WTC11 (cell line): ENCODE data around the gene RBM3. TPM values are rescaled to one million over a fixed set of nuclear protein-coding genes. Genes with fewer than 3 reads are reported as not detected.

Experiments used
- ATAC-seq: fragments of 200-7000 bp; cut with Tn5 transposase; 2 replicates; pipeline ENCODE4 v1.10.0; 2021; ENCODE audit warnings: mild to moderate bottlenecking, moderate library complexity
- CTCF ChIA-PET: fragments of 300-600 bp; sonication (Branson Sonifier 250); formaldehyde crosslinking; loops from one replicate; lab custom pipeline; 2021; ENCODE audit warnings: antibody characterized with exemption; lab: Charles Lee
- POLR2A ChIA-PET: fragments of 350-600 bp; sonication (Branson Sonifier 250); formaldehyde crosslinking; loops from one replicate; lab custom pipeline; 2021; ENCODE audit warnings: antibody characterized with exemption; lab: Charles Lee
- DNase-seq: peaks from one replicate; pipeline ENCODE4 v3.0.0; 2021; ENCODE audit warnings: low spot score
- H3K27ac Mint-ChIP-seq: 2 replicates; pipeline ENCODE4 v1.8.0; 2021; ENCODE audit warnings: mixed read lengths
- H3K27me3 Mint-ChIP-seq: 2 replicates; pipeline ENCODE4 v1.8.0; 2021; ENCODE audit warnings: low read depth, mild to moderate bottlenecking, moderate library complexity, mixed read lengths
- H3K36me3 Mint-ChIP-seq: 2 replicates; pipeline ENCODE4 v1.8.0; 2021; ENCODE audit warnings: mixed read lengths
- H3K4me1 Mint-ChIP-seq: 2 replicates; pipeline ENCODE4 v1.8.0; 2022; ENCODE audit warnings: mixed read lengths
- H3K4me3 Mint-ChIP-seq: 2 replicates; pipeline ENCODE4 v1.8.0; 2021; ENCODE audit warnings: mild to moderate bottlenecking, moderate library complexity, mixed read lengths
- H3K9me3 Mint-ChIP-seq: 2 replicates; pipeline ENCODE4 v1.8.0; 2021; ENCODE audit warnings: mixed read lengths
- ATF1 ChIP-seq: sonication (generic); formaldehyde crosslinking; IDR thresholded peaks from 2 replicates; pipeline ENCODE4 v1.8.1; 2023; ENCODE audit warnings: mild to moderate bottlenecking, moderate library complexity, missing genetic modification reagents
- ETV6 ChIP-seq: sonication (generic); formaldehyde crosslinking; IDR thresholded peaks from 2 replicates; pipeline ENCODE4 v1.8.1; 2022; ENCODE audit warnings: mild to moderate bottlenecking, missing genetic modification reagents
- FOXK1 ChIP-seq: sonication (generic); formaldehyde crosslinking; IDR thresholded peaks from 2 replicates; pipeline ENCODE4 v1.8.0; 2022; ENCODE audit warnings: mild to moderate bottlenecking, moderate library complexity, missing genetic modification reagents
- MYBL2 ChIP-seq: sonication (generic); formaldehyde crosslinking; IDR thresholded peaks from 2 replicates; pipeline ENCODE4 v1.8.1; 2023; ENCODE audit warnings: mild to moderate bottlenecking, moderate library complexity, missing genetic modification reagents
- NR3C1 ChIP-seq: sonication (generic); formaldehyde crosslinking; conservative IDR thresholded peaks from 2 replicates; pipeline ENCODE4 v1.8.1; 2023; ENCODE audit warnings: low read depth, mild to moderate bottlenecking, missing genetic modification reagents
- TEAD1 ChIP-seq: sonication (generic); formaldehyde crosslinking; IDR thresholded peaks from 2 replicates; pipeline ENCODE4 v1.8.0; 2022; ENCODE audit warnings: mild to moderate bottlenecking, missing genetic modification reagents
- TEAD4 ChIP-seq: sonication (generic); formaldehyde crosslinking; IDR thresholded peaks from 2 replicates; pipeline ENCODE4 v1.8.0; 2022; ENCODE audit warnings: mild to moderate bottlenecking, missing genetic modification reagents
- ZNF121 ChIP-seq: sonication (generic); formaldehyde crosslinking; IDR thresholded peaks from 2 replicates; pipeline ENCODE4 v1.8.0; 2023; ENCODE audit warnings: missing genetic modification reagents
- ZNF138 ChIP-seq: sonication (generic); formaldehyde crosslinking; conservative IDR thresholded peaks from 2 replicates; pipeline ENCODE4 v1.8.1; 2022; ENCODE audit warnings: mild to moderate bottlenecking, moderate library complexity, missing genetic modification reagents
- total RNA-seq: library from RNA; stranded (reverse); gene quantifications from 3 replicates; pipeline ENCODE4 v1.2.3, GENCODE V29; 2021
- TF ChIP-seq, protein P1 (sequence below): fragments of 250-450 bp; sonication (Bioruptor Pico); conservative IDR thresholded peaks from 2 replicates; pipeline ENCODE4 v1.9.0; 2021; ENCODE audit warnings: mild to moderate bottlenecking
- TF ChIP-seq, protein P2 (sequence below): sonication (generic); formaldehyde crosslinking; conservative IDR thresholded peaks from 2 replicates; pipeline ENCODE4 v1.8.1; 2022; ENCODE audit warnings: mild to moderate bottlenecking, missing genetic modification reagents
- TF ChIP-seq, protein P3 (sequence below): sonication (generic); formaldehyde crosslinking; IDR thresholded peaks from 2 replicates; pipeline ENCODE4 v1.8.1; 2022; ENCODE audit warnings: low read depth, mild to moderate bottlenecking, moderate library complexity, missing genetic modification reagents, borderline replicate concordance
- TF ChIP-seq, protein P4 (sequence below): fragments of 250-450 bp; sonication (Bioruptor Pico); IDR thresholded peaks from 2 replicates; pipeline ENCODE4 v2.1.2; 2022; ENCODE audit warnings: mild to moderate bottlenecking, moderate library complexity
- TF ChIP-seq, protein P5 (sequence below): fragments of 200-600 bp; IDR thresholded peaks from 2 replicates; pipeline ENCODE4 v1.8.0; 2022; ENCODE audit warnings: antibody characterized with exemption
- TF ChIP-seq, protein P6 (sequence below): sonication (generic); formaldehyde crosslinking; IDR thresholded peaks from 2 replicates; pipeline ENCODE4 v1.8.1; 2023; ENCODE audit warnings: mild to moderate bottlenecking, moderate library complexity, missing genetic modification reagents
- TF ChIP-seq, protein P7 (sequence below): sonication (generic); formaldehyde crosslinking; IDR thresholded peaks from 2 replicates; pipeline ENCODE4 v1.8.1; 2023; ENCODE audit warnings: mild to moderate bottlenecking, missing genetic modification reagents, moderate library complexity

Gene RBM3
- total RNA-seq, 1 experiment from 2014 or later, result 148 TPM

DNA sequence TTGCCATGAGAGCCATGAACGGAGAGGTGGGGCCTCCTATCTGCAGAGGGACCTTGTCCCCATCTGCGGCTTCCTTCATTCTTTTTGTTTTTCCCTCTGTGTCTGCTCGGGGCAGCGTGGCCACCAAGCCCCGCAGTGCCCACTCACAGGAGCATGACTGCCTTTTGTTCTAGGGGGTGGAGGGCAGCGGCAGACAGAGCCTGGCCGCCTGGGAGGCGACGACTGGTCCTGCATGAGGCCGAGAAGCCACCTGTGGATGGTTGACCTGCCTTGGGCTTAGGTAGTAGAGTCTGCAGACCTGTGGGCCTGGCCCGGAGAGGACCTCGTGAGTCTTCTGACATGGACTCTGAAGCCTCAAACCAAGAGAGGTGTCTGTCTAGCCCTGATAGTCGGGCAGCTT is 1.4 kb downstream of the RBM3 start:
- H3K4me1 Mint-ChIP-seq, result peaks cover 11% of the 10 kb centered on the region; the same call in 1 of the 2 replicates
- H3K36me3 Mint-ChIP-seq, result peaks cover 44% of the 10 kb centered on the region
- H3K4me3 Mint-ChIP-seq, result peak overlapping the region; percentile 97
- ATAC-seq (no peak), DNase-seq (no peak)
- TF ChIP-seq, protein P1, sequence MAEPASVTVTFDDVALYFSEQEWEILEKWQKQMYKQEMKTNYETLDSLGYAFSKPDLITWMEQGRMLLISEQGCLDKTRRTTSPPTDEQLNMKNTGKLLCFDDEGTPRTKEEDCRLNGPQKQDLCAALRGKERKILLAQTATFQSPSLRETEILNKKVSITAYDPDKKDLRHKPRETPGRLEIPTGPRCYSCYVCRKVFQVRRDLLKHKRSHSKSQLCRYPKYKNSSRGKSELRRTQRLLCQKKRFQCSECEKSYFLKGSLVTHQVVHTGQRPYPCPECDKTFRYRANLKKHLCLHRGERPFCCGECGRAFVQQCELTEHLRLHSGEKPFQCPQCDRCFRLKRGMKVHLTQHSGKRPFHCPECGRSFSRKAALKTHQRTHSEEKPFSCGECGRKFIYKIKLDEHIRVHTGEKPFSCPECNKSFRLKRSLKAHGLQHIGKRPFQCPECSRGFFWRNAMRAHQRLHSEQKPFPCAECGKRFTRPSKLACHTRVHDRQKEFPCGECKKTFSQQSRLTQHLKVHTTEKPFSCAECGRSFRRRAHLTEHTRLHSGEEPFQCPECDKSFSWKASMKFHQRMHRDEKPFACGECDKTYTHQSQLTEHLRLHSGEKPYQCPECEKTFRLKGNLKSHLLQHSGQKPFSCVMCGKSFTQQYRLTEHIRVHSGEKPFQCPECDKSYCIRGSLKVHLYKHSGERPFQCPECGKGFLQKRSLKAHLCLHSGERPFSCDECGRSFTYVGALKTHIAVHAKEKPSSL (CRISPR knock-in tag), result 0 out of 2 replicates have a peak, but pooled peaks have one; percentile 45
- TF ChIP-seq FOXK1 (CRISPR knock-in tag), result no peak
- ChIA-PET CTCF (no interaction called here), POLR2A (no interaction called here)
- H3K9me3 Mint-ChIP-seq, result no peaks in the 10 kb centered on the region
- no peak overlapping the region; the same call in 1 of the 2 replicates for H3K27ac Mint-ChIP-seq
- no peaks in the 10 kb centered on the region; the same call in 1 of the 2 replicates for H3K27me3 Mint-ChIP-seq

DNA sequence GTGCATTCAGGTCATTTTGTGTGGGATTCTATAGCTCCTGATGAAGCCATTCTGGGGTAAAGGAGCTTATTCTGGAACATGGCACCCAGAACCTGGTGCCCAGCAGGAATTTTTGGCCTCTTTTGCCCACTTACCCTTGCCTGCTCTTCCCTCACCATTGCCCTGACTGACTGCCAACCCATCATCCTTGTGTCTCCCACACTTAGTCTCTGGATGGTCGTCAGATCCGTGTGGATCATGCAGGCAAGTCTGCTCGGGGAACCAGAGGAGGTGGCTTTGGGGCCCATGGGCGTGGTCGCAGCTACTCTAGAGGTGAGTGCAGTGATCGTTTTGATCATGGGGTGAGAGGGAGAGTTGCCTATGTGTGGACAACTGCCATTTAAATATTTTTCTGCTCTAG is 1.8 kb downstream of the RBM3 start:
- TF ChIP-seq MYBL2 (CRISPR knock-in tag) (no peak), NR3C1 (CRISPR knock-in tag) (no peak), ZNF138 (CRISPR knock-in tag) (no peak), ZNF121 (no peak), ATF1 (no peak), TEAD1 (no peak), TEAD4 (no peak), FOXK1 (CRISPR knock-in tag) (no peak), ETV6 (no peak)
- TF ChIP-seq, protein P2, sequence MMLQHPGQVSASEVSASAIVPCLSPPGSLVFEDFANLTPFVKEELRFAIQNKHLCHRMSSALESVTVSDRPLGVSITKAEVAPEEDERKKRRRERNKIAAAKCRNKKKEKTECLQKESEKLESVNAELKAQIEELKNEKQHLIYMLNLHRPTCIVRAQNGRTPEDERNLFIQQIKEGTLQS, result no peak
- TF ChIP-seq, protein P3, sequence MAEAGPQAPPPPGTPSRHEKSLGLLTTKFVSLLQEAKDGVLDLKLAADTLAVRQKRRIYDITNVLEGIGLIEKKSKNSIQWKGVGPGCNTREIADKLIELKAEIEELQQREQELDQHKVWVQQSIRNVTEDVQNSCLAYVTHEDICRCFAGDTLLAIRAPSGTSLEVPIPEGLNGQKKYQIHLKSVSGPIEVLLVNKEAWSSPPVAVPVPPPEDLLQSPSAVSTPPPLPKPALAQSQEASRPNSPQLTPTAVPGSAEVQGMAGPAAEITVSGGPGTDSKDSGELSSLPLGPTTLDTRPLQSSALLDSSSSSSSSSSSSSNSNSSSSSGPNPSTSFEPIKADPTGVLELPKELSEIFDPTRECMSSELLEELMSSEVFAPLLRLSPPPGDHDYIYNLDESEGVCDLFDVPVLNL (CRISPR knock-in tag), result no peak
- TF ChIP-seq, protein P4, sequence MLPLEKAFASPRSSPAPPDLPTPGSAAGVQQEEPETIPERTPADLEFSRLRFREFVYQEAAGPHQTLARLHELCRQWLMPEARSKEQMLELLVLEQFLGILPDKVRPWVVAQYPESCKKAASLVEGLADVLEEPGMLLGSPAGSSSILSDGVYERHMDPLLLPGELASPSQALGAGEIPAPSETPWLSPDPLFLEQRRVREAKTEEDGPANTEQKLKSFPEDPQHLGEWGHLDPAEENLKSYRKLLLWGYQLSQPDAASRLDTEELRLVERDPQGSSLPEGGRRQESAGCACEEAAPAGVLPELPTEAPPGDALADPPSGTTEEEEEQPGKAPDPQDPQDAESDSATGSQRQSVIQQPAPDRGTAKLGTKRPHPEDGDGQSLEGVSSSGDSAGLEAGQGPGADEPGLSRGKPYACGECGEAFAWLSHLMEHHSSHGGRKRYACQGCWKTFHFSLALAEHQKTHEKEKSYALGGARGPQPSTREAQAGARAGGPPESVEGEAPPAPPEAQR, result no peak
- TF ChIP-seq, protein P5, sequence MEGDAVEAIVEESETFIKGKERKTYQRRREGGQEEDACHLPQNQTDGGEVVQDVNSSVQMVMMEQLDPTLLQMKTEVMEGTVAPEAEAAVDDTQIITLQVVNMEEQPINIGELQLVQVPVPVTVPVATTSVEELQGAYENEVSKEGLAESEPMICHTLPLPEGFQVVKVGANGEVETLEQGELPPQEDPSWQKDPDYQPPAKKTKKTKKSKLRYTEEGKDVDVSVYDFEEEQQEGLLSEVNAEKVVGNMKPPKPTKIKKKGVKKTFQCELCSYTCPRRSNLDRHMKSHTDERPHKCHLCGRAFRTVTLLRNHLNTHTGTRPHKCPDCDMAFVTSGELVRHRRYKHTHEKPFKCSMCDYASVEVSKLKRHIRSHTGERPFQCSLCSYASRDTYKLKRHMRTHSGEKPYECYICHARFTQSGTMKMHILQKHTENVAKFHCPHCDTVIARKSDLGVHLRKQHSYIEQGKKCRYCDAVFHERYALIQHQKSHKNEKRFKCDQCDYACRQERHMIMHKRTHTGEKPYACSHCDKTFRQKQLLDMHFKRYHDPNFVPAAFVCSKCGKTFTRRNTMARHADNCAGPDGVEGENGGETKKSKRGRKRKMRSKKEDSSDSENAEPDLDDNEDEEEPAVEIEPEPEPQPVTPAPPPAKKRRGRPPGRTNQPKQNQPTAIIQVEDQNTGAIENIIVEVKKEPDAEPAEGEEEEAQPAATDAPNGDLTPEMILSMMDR, result no peak
- TF ChIP-seq, protein P6, sequence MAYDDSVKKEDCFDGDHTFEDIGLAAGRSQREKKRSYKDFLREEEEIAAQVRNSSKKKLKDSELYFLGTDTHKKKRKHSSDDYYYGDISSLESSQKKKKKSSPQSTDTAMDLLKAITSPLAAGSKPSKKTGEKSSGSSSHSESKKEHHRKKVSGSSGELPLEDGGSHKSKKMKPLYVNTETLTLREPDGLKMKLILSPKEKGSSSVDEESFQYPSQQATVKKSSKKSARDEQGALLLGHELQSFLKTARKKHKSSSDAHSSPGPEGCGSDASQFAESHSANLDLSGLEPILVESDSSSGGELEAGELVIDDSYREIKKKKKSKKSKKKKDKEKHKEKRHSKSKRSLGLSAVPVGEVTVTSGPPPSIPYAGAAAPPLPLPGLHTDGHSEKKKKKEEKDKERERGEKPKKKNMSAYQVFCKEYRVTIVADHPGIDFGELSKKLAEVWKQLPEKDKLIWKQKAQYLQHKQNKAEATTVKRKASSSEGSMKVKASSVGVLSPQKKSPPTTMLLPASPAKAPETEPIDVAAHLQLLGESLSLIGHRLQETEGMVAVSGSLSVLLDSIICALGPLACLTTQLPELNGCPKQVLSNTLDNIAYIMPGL, result no peak
- TF ChIP-seq, protein P7, sequence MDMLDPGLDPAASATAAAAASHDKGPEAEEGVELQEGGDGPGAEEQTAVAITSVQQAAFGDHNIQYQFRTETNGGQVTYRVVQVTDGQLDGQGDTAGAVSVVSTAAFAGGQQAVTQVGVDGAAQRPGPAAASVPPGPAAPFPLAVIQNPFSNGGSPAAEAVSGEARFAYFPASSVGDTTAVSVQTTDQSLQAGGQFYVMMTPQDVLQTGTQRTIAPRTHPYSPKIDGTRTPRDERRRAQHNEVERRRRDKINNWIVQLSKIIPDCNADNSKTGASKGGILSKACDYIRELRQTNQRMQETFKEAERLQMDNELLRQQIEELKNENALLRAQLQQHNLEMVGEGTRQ, result no peak
- TF ChIP-seq, all 79 proteins: peak for 0
- no peak for ATAC-seq
- no peak for DNase-seq
- no peaks in the 10 kb centered on the region for H3K9me3 Mint-ChIP-seq
- H3K4me3 Mint-ChIP-seq, result peak overlapping the region; percentile 97; the same call in 1 of the 2 replicates
- no peak overlapping the region for H3K27ac Mint-ChIP-seq
- ChIA-PET POLR2A (no interaction called here), CTCF (no interaction called here)
- H3K4me1 Mint-ChIP-seq, result peaks cover 11% of the 10 kb centered on the region; the same call in 1 of the 2 replicates
- H3K36me3 Mint-ChIP-seq, result peaks cover 44% of the 10 kb centered on the region
- H3K27me3 Mint-ChIP-seq, result no peaks in the 10 kb centered on the region; the same call in 1 of the 2 replicates
